Ovary (tissue), 9 donors: ENCODE measurements around the gene CPVL. TPM values are rescaled to one million over a fixed set of nuclear protein-coding genes. Genes with fewer than 3 reads are reported as not detected.

Source experiments
- DNase-seq, 5 donors: peaks; one replicate each; pipeline ENCODE4 v3.0.0-alpha.2; 2019 to 2020
- H3K27ac ChIP-seq, 2 donors: fragments of 200-600 bp; one replicate each; pipeline versions ENCODE4 v1.5.1 to v1.8.0; 2019 to 2022
- H3K27me3 ChIP-seq: fragments of 200-600 bp; one replicate; pipeline ENCODE4 v1.8.0; 2022
- H3K36me3 ChIP-seq: fragments of 200-600 bp; sonication (generic); one replicate; pipeline ENCODE4 v1.5.1; 2019
- H3K4me1 ChIP-seq: one replicate; pipeline ENCODE4 v1.8.1; 2013; ENCODE audit warnings: mild to moderate bottlenecking, moderate library complexity; ENCODE audit not compliant: insufficient read depth
- H3K4me3 ChIP-seq: fragments of 200-600 bp; sonication (generic); one replicate; pipeline ENCODE4 v1.5.1; 2017
- H3K9me3 ChIP-seq, 2 donors: fragments of 200-600 bp in 1 of 2; sonication (generic) in 1 of 2; one replicate each; pipeline versions ENCODE4 v1.5.1 to v1.8.1; 2013 to 2019; ENCODE audit warnings: mild to moderate bottlenecking in 1 of 2, moderate library complexity in 1 of 2
- CTCF ChIP-seq, 3 donors: fragments of 450-650 bp in 2 of 3; fragments of 200-600 bp in 1 of 3; IDR thresholded peaks; one replicate each; pipeline versions ENCODE4 v1.5.1 to v1.8.0; 2016 to 2022; ENCODE audit warnings: antibody characterized with exemption in 3 of 3, mild to moderate bottlenecking in 1 of 3
- EP300 ChIP-seq: sonication (generic); formaldehyde crosslinking; IDR thresholded peaks from one replicate; pipeline ENCODE4 v1.6.1; 2017; ENCODE audit warnings: antibody characterized with exemption
- POLR2A ChIP-seq: fragments of 450-650 bp; IDR thresholded peaks from one replicate; pipeline ENCODE4 v1.6.1; 2017; ENCODE audit warnings: antibody characterized with exemption, mild to moderate bottlenecking, moderate library complexity
- WGBS, 3 donors: extraction: QIAGEN DNeasy Blood & Tissue Kit in 1 of 3; methylation state at CpG; one replicate each; pipeline versions ENCODE4 v1.1.5 to v1.1.7; 2013 to 2017; 5-methylcytosine and 5-hydroxymethylcytosine counted together
- intact Hi-C, 4 donors: fragments of 100-400 bp; cut with DNase I; formaldehyde crosslinking; loops; one replicate each; pipeline versions ENCODE4 v1.11.0 to v1.15.1; 2022 to 2023
- polyA plus RNA-seq, 2 donors: library from polyadenylated mRNA; stranded (reverse); fragments of 200-250 nt in 1 of 2; fragments of 350-450 nt in 1 of 2; fragmentation: Illumina TruSeq in 1 of 2; extraction: RNeasy Lipid Tissue Mini Kit (QIAGEN cat#74804) in 1 of 2; gene quantifications; one replicate each; pipeline ENCODE4 v1.2.3, GENCODE V29; 2013 to 2014
- total RNA-seq, 7 donors: library from RNA; depleted of rRNA in 2 of 7; stranded (reverse); fragments of >200 nt in 2 of 7; fragmentation: NEBNext Ultra II Directional in 3 of 7; extraction: Animal tissue kit (Norgen Biotek cat#: 25700) in 3 of 7; gene quantifications; one replicate each; pipeline versions ENCODE4 v1.1.0 to v1.2.4, GENCODE V29; 2016 to 2023
- donor health status: DM: no; HTN: no; CAD: no; lungs with moderate emphysema.
- donor health status: DM: no; HTN: no; CAD: no.
- donor health status: Bipolar disorder and iron deficiency.
- donor health status: DM: yes; HTN: yes; CAD: no.
- donor health status: DM: no; HTN: no; CAD: no.
- donor health status: DM: yes; HTN: yes; CAD: no.

Gene CPVL
- total and polyA plus RNA-seq, 9 donors, result 10.6 to 88.9 (median 20.9) TPM

- Histone ChIP-seq H3K4me3 (no peak overlapping the region), H3K9me3 (no peaks in the 10 kb centered on the region), H3K27ac (no peak overlapping the region), H3K27me3 (no peaks in the 10 kb centered on the region), H3K4me1 (peaks cover 1% of the 10 kb centered on the region), H3K36me3 (no peaks in the 10 kb centered on the region)
- intact Hi-C loops, result no loop called here
- 10 to 23% (median 12%) methylated on average over 2 of the region's 2 CpGs for WGBS, 3 donors
- no peak for DNase-seq
- no peak for TF ChIP-seq POLR2A
- no peak for TF ChIP-seq EP300
- no peak for TF ChIP-seq CTCF (IDR thresholded peaks at IDR 0.05)
Observed at GRCh38 chr7:29039821-29040578, 106.3 kb downstream of the CPVL start.

DNA sequence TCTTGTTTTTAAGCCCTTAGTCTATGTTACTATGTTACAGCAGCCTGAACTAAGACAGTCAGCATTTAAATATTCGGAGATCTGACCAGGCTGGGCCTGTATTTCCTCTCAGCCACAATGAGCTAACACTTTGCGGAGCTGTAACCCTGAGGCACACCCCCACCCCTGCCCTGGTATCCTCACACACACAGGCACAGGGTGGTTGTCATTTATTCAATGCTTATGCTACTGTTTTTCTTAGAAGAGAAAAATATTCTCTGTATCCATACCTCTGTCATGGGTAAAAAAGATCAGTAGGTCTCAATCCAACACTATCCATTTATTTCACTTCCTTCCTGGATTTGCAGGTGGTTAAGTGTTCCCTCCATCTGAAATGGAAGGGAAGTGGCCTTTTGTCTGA is 107.9 kb downstream of the CPVL start:
- Histone ChIP-seq H3K4me3 (no peak overlapping the region), H3K36me3 (no peaks in the 10 kb centered on the region), H3K27ac (no peak overlapping the region), H3K9me3 (no peaks in the 10 kb centered on the region), H3K27me3 (no peaks in the 10 kb centered on the region), H3K4me1 (peaks cover 1% of the 10 kb centered on the region)
- no peak for DNase-seq
- 80 to 93% (median 82%) methylated on average over 2 of the region's 2 CpGs for WGBS, 3 donors
- intact Hi-C loops, result no loop called here
- TF ChIP-seq POLR2A (no peak), CTCF (IDR thresholded peaks at IDR 0.05) (no peak), EP300 (no peak)

- Histone ChIP-seq H3K27ac (no peak overlapping the region), H3K27me3 (no peaks in the 10 kb centered on the region), H3K4me3 (no peak overlapping the region), H3K9me3 (no peaks in the 10 kb centered on the region), H3K4me1 (no peaks in the 10 kb centered on the region), H3K36me3 (no peaks in the 10 kb centered on the region)
- intact Hi-C loops, result no loop called here
- DNase-seq, result no peak
- 85 to 93% (median 90%) methylated on average over 8 of the region's 8 CpGs for WGBS, 3 donors
- no peak for TF ChIP-seq CTCF (IDR thresholded peaks at IDR 0.05)
- no peak for TF ChIP-seq POLR2A
- TF ChIP-seq EP300, result no peak
Observed at GRCh38 chr7:29035044-29035740, 111.1 kb downstream of the CPVL start.

GRCh38 chr7:29033584-29033983 is 112.8 kb downstream of the CPVL start:
- no peaks in the 10 kb centered on the region for H3K4me1 ChIP-seq
- H3K27ac ChIP-seq, result no peak overlapping the region
- WGBS, 3 donors, result 86 to 92% (median 88%) methylated on average over 2 of the region's 2 CpGs
- TF ChIP-seq CTCF (IDR thresholded peaks at IDR 0.05) (no peak), POLR2A (no peak), EP300 (no peak)
- intact Hi-C loops, result no loop called here
- H3K4me3 ChIP-seq, result no peak overlapping the region
- no peaks in the 10 kb centered on the region for H3K36me3 ChIP-seq
- no peaks in the 10 kb centered on the region for H3K27me3 ChIP-seq
- no peaks in the 10 kb centered on the region for H3K9me3 ChIP-seq
- no peak for DNase-seq
